K562 (cell line): ENCODE measurements around the gene ZNF778. TPM values are rescaled to one million over a fixed set of nuclear protein-coding genes. Genes with fewer than 3 reads are reported as not detected.

Source experiments
- ARNT ChIP-seq, 2 experiments: fragments of 450-650 bp; IDR thresholded peaks; 2 replicates each; pipeline ENCODE4 v1.6.1; 2016; ENCODE audit warnings: mild to moderate bottlenecking in 1 of 2
- BCOR ChIP-seq: fragments of 450-650 bp; IDR thresholded peaks from 2 replicates; pipeline ENCODE4 v1.6.1; 2016
- CBX1 ChIP-seq: sonication (generic); IDR thresholded peaks from 2 replicates; pipeline ENCODE4 v1.6.1; 2016; ENCODE audit warnings: antibody characterized with exemption, low read depth, mild to moderate bottlenecking
- CHCHD3 ChIP-seq: fragments of 250-450 bp; sonication (Bioruptor Pico); IDR thresholded peaks from 2 replicates; pipeline ENCODE4 v2.1.2; 2022; ENCODE audit warnings: mild to moderate bottlenecking
- ETV6 ChIP-seq, 3 experiments: fragments of 150-350 bp in 1 of 3; sonication (generic) in 1 of 3; formaldehyde crosslinking in 1 of 3; IDR thresholded peaks; 2 replicates each; pipeline versions ENCODE4 v1.6.1 to v1.8.0; 2014 to 2022; ENCODE audit warnings: borderline replicate concordance in 2 of 3, low read depth in 2 of 3, antibody characterized with exemption in 1 of 3, low read length in 1 of 3, mild to moderate bottlenecking in 1 of 3, missing genetic modification reagents in 1 of 3
- GTF2F1 ChIP-seq: IDR thresholded peaks from 2 replicates; pipeline ENCODE4 v1.6.1; 2011; ENCODE audit warnings: low read depth, low read length, improper control_type of control experiment
- MAFF ChIP-seq: IDR thresholded peaks from 2 replicates; pipeline ENCODE4 v1.6.1; 2012; ENCODE audit warnings: low read length, improper control_type of control experiment
- POU5F1 ChIP-seq: fragments of 150-350 bp; IDR thresholded peaks from 2 replicates; pipeline ENCODE4 v1.6.1; 2014; ENCODE audit warnings: borderline replicate concordance, low read length, low read depth, mild to moderate bottlenecking; ENCODE audit not compliant: partially characterized antibody
- RBBP5 ChIP-seq: fragments of 200-600 bp; sonication (generic); IDR thresholded peaks from 2 replicates; pipeline ENCODE4 v1.6.1; 2012; ENCODE audit warnings: borderline replicate concordance, mild to moderate bottlenecking, low read length, control low read depth, inconsistent platforms; ENCODE audit not compliant: insufficient read depth, poor library complexity, severe bottlenecking
- TEAD2 ChIP-seq: fragments of 450-650 bp; IDR thresholded peaks from 2 replicates; pipeline ENCODE4 v1.6.1; 2016; ENCODE audit warnings: missing genetic modification characterization, control low read depth, missing compliant biosample characterization
- YBX1 ChIP-seq: fragments of 450-650 bp; IDR thresholded peaks from 2 replicates; pipeline ENCODE4 v1.7.1; 2016; ENCODE audit warnings: mild to moderate bottlenecking
- ZBTB40 ChIP-seq, 2 experiments: fragments of 450-650 bp in 1 of 2; sonication (generic) in 1 of 2; formaldehyde crosslinking in 1 of 2; IDR thresholded peaks; 2 replicates each; pipeline versions ENCODE4 v1.7.1 to v1.9.0; 2016 to 2022; ENCODE audit warnings: inconsistent platforms in 1 of 2, mild to moderate bottlenecking in 1 of 2, missing genetic modification reagents in 1 of 2
- ZNF133 ChIP-seq: fragments of 250-450 bp; sonication (Bioruptor Pico); IDR thresholded peaks from 2 replicates; pipeline ENCODE4 v1.4.0; 2020; ENCODE audit warnings: mild to moderate bottlenecking
- ZNF766 ChIP-seq: fragments of 200-800 bp; sonication (Bioruptor generic); conservative IDR thresholded peaks from 2 replicates; pipeline ENCODE4 v1.6.1; 2016; ENCODE audit warnings: missing genetic modification characterization, missing compliant biosample characterization
- ZNF780A ChIP-seq: fragments of 250-450 bp; sonication (Bioruptor Pico); IDR thresholded peaks from 2 replicates; pipeline ENCODE4 v1.5.0; 2021; ENCODE audit warnings: mild to moderate bottlenecking
- polyA plus RNA-seq, 8 experiments: library from polyadenylated mRNA; depleted of rRNA in 4 of 8; stranded (reverse) in 5 of 8; unstranded in 3 of 8; fragments of >200 nt; fragmentation: Nextera tagmentation in 2 of 8; fragmentation: Illumina TruSeq in 1 of 8; extraction: Ambion mirVana in 2 of 8; extraction: Trizol in 1 of 8; gene quantifications; 2 replicates each; pipeline versions ENCODE4 v1.2.1 to v1.2.3, GENCODE V29; 2011 to 2014; ENCODE audit warnings: inconsistent platforms in 1 of 8, missing spikeins in 1 of 8
- total RNA-seq, 7 experiments: library from RNA; depleted of rRNA in 6 of 7; stranded (reverse); fragments of >200 nt in 6 of 7; fragmentation: Illumina TruSeq in 2 of 7; extraction: Trizol in 2 of 7; gene quantifications; 2 replicates each; pipeline versions ENCODE4 v1.2.1 to v1.2.3, GENCODE V29; 2011 to 2021; ENCODE audit warnings: low replicate concordance in 1 of 7

The ZNF778 gene
- total and polyA plus RNA-seq, 9 of the 15 experiments (the other 6 are each of a cell fraction or from before 2014, with no cell fraction given), result 0.70 to 60.6 (median 7.5) TPM

GRCh38 chr16:89241187-89242007 is 23.9 kb downstream of the ZNF778 start (continued):
- TF ChIP-seq ZBTB40 (IDR thresholded peaks at IDR 0.05) (peak; percentile 99), ZBTB40 (CRISPR knock-in tag; IDR thresholded peaks at IDR 0.05) (no peak), ZNF780A (no peak), CBX1 (peak; percentile 16; the same call in 1 of the 2 replicates), POU5F1 (no peak), ETV6 (IDR thresholded peaks at IDR 0.05; ENCODE audit: borderline replicate concordance in 1 of 2, low read depth in 2 of 2, low read length in 1 of 2) (peak in 1 of 2 experiments; percentile 78; a peak in 1 of 4 replicates), ETV6 (CRISPR knock-in tag; IDR thresholded peaks at IDR 0.05; ENCODE audit: borderline replicate concordance) (no peak), BCOR (no peak; the same call in 1 of the 2 replicates), ZNF133 (CRISPR knock-in tag) (no peak), YBX1 (no peak), ZNF766 (CRISPR knock-in tag) (peak; percentile 39; the same call in 1 of the 2 replicates), RBBP5 (peak; percentile 71), CHCHD3 (CRISPR knock-in tag) (no peak), GTF2F1 (no peak), TEAD2 (tag) (no peak), ARNT (IDR thresholded peaks at IDR 0.05) (no peak), MAFF (no peak)
